ENCODE data around the gene GNG10. TPM values are rescaled to one million over a fixed set of nuclear protein-coding genes. Genes with fewer than 3 reads are reported as not detected.
"Not testable (repeated sequence)": the region's sequence is repeated elsewhere in the genome, so short reads cannot be mapped to it uniquely, and the experiment has no call there.

GNG10 gene
- total RNA-seq, 1 donor from 2014 or later = 29.6 TPM

GRCh38 chr9:111663301-111663823 is 2.0 kb downstream of the GNG10 start:
- Histone ChIP-seq H2AFZ (ENCODE audit: low read depth, low read length) (no peak overlapping the region), H3K79me2 (ENCODE audit: insufficient read depth, low read length) (peaks cover 41% of the 10 kb centered on the region), H3K4me3 (ENCODE audit: insufficient read depth, low read depth, low read length) (no peak overlapping the region), H3K4me1 (ENCODE audit: insufficient read depth, low read length) (peaks cover 17% of the 10 kb centered on the region), H3K27me3 (ENCODE audit: insufficient read depth, low read length) (no peaks in the 10 kb centered on the region), H3K4me2 (ENCODE audit: low read length) (peak overlapping the region; percentile 91), H4K20me1 (ENCODE audit: insufficient read depth, low read length) (peaks cover 39% of the 10 kb centered on the region), H3K9ac (ENCODE audit: low read length) (peak overlapping the region; percentile 83), H3K27ac (ENCODE audit: low read depth, low read length) (no peak overlapping the region), H3K36me3 (ENCODE audit: insufficient read depth, low read length) (peaks cover 8% of the 10 kb centered on the region), H3K9me3 (ENCODE audit: insufficient read depth, low read depth, low read length) (no peaks in the 10 kb centered on the region)
- no peaks in the 10 kb centered on the region for H3K27me3 Mint-ChIP-seq (ENCODE audit: low read depth, unreplicated experiment)
- FAIRE-seq = no peak
- H3K4me1 Mint-ChIP-seq (ENCODE audit: low read depth, unreplicated experiment) = peaks cover 14% of the 10 kb centered on the region
- peaks cover 6% of the 10 kb centered on the region for H3K36me3 Mint-ChIP-seq (ENCODE audit: low read depth, unreplicated experiment)
- TF ChIP-seq, protein P1, sequence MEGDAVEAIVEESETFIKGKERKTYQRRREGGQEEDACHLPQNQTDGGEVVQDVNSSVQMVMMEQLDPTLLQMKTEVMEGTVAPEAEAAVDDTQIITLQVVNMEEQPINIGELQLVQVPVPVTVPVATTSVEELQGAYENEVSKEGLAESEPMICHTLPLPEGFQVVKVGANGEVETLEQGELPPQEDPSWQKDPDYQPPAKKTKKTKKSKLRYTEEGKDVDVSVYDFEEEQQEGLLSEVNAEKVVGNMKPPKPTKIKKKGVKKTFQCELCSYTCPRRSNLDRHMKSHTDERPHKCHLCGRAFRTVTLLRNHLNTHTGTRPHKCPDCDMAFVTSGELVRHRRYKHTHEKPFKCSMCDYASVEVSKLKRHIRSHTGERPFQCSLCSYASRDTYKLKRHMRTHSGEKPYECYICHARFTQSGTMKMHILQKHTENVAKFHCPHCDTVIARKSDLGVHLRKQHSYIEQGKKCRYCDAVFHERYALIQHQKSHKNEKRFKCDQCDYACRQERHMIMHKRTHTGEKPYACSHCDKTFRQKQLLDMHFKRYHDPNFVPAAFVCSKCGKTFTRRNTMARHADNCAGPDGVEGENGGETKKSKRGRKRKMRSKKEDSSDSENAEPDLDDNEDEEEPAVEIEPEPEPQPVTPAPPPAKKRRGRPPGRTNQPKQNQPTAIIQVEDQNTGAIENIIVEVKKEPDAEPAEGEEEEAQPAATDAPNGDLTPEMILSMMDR (IDR thresholded peaks at IDR 0.05; ENCODE audit: insufficient read depth, low read depth, low read length) = no peak
- TF ChIP-seq EZH2 (IDR thresholded peaks at IDR 0.05; ENCODE audit: insufficient read depth, low read length) = no peak
- peak overlapping the region; percentile 2 for H3K4me3 Mint-ChIP-seq (ENCODE audit: unreplicated experiment)
- H3K27ac Mint-ChIP-seq (ENCODE audit: unreplicated experiment) = no peak overlapping the region
- DNase-seq (ENCODE audit: low read depth) = no peak
- H3K9me3 Mint-ChIP-seq (ENCODE audit: unreplicated experiment) = no peaks in the 10 kb centered on the region

DNA sequence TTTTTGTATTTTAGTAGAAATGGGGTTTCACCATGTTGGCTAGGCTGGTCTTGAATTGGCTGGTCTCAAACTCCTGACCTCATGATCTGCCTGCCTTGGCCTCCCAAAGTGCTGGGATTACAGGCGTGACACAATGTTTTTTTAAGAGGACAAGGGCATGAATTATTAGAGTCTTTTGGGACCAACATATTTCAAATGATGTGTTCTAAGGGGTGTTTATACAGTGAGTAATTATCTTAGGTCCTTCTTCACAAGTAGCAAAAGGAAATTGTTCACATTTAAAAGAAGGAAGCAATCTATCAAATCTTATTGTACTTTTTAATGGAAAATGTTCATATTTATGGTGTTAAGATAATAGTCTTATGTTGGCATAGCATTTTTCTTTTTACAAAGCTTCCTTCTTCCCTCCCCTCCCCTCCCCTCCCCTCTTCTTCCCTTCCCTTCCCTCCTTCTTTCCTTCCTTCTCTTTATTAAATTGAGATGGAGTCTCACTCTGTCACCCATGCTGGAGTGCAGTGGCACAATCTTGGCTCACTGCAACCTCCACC is 6.7 kb downstream of the GNG10 start:
- Histone ChIP-seq H3K4me3 (ENCODE audit: insufficient read depth, low read depth, low read length) (no peak overlapping the region), H2AFZ (ENCODE audit: low read depth, low read length) (no peak overlapping the region), H3K4me1 (ENCODE audit: insufficient read depth, low read length) (peaks cover 2% of the 10 kb centered on the region), H4K20me1 (ENCODE audit: insufficient read depth, low read length) (peaks cover 33% of the 10 kb centered on the region), H3K36me3 (ENCODE audit: insufficient read depth, low read length) (peaks cover 10% of the 10 kb centered on the region), H3K79me2 (ENCODE audit: insufficient read depth, low read length) (peaks cover 27% of the 10 kb centered on the region), H3K9me3 (ENCODE audit: insufficient read depth, low read depth, low read length) (no peaks in the 10 kb centered on the region), H3K9ac (ENCODE audit: low read length) (no peak overlapping the region), H3K4me2 (ENCODE audit: low read length) (no peak overlapping the region), H3K27me3 (ENCODE audit: insufficient read depth, low read length) (no peaks in the 10 kb centered on the region), H3K27ac (ENCODE audit: low read depth, low read length) (no peak overlapping the region)
- TF ChIP-seq EZH2 (IDR thresholded peaks at IDR 0.05; ENCODE audit: insufficient read depth, low read length) = no peak
- TF ChIP-seq, protein P1 (IDR thresholded peaks at IDR 0.05; ENCODE audit: insufficient read depth, low read depth, low read length) = no peak
- peaks cover 5% of the 10 kb centered on the region for H3K4me1 Mint-ChIP-seq (ENCODE audit: low read depth, unreplicated experiment)
- H3K9me3 Mint-ChIP-seq (ENCODE audit: unreplicated experiment) = no peaks in the 10 kb centered on the region
- no peak overlapping the region for H3K4me3 Mint-ChIP-seq (ENCODE audit: unreplicated experiment)
- FAIRE-seq = no peak
- H3K36me3 Mint-ChIP-seq (ENCODE audit: low read depth, unreplicated experiment) = peaks cover 7% of the 10 kb centered on the region
- no peaks in the 10 kb centered on the region for H3K27me3 Mint-ChIP-seq (ENCODE audit: low read depth, unreplicated experiment)
- no peak for DNase-seq (ENCODE audit: low read depth)
- no peak overlapping the region for H3K27ac Mint-ChIP-seq (ENCODE audit: unreplicated experiment)

DNA sequence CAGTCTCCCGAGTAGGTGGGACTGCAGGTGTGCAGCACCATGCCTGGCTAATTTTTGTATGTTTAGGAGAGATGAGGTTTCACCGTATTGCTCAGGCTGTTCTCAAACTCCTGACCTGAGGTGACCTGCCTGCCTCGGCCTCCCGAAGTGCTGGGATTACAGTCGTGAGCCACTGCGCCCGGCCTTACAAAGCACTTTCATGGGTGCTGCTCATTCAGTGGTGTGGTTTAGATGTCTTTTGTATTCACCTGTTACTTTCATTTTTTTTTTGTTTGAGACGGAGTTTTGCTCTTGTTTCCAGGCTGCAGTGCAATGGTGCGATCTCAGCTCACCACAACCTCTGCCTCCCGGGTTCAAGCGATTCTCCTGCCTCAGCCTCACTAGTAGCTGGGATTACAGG is 7.2 kb downstream of the GNG10 start:
- H3K9ac ChIP-seq (ENCODE audit: low read length); H3K9me3 ChIP-seq (ENCODE audit: insufficient read depth, low read depth, low read length); H3K27ac ChIP-seq (ENCODE audit: low read depth, low read length); H3K4me1 Mint-ChIP-seq (ENCODE audit: low read depth, unreplicated experiment); DNase-seq (ENCODE audit: low read depth); H3K27ac Mint-ChIP-seq (ENCODE audit: unreplicated experiment); H3K4me1 ChIP-seq (ENCODE audit: insufficient read depth, low read length); H3K4me2 ChIP-seq (ENCODE audit: low read length); H3K4me3 ChIP-seq (ENCODE audit: insufficient read depth, low read depth, low read length); FAIRE-seq; H3K27me3 ChIP-seq (ENCODE audit: insufficient read depth, low read length); H3K36me3 Mint-ChIP-seq (ENCODE audit: low read depth, unreplicated experiment); H3K36me3 ChIP-seq (ENCODE audit: insufficient read depth, low read length); H2AFZ ChIP-seq (ENCODE audit: low read depth, low read length); H3K4me3 Mint-ChIP-seq (ENCODE audit: unreplicated experiment); H3K9me3 Mint-ChIP-seq (ENCODE audit: unreplicated experiment); H3K27me3 Mint-ChIP-seq (ENCODE audit: low read depth, unreplicated experiment): not testable (repeated sequence)
- Histone ChIP-seq H4K20me1 (ENCODE audit: insufficient read depth, low read length) (peaks cover 28% of the 10 kb centered on the region), H3K79me2 (ENCODE audit: insufficient read depth, low read length) (peaks cover 22% of the 10 kb centered on the region)

Measured in astrocyte (in vitro differentiated cells and primary cell).